GM12801 (cell line): Measurements from ENCODE around the gene MTMR3.

ENCODE experiments used
- CTCF ChIP-seq: IDR thresholded peaks from one replicate; pipeline ENCODE4 v1.5.1; 2011; ENCODE audit warnings: control low read depth; ENCODE audit not compliant: insufficient read length; ENCODE audit errors: extremely low read depth

MTMR3 gene

GRCh38 chr22:29954203-29954855 lies 71.4 kb downstream of the MTMR3 start:
- TF ChIP-seq CTCF, result no peak

- no peak for TF ChIP-seq CTCF
These were observed 73.7 kb downstream of the MTMR3 start for GRCh38 chr22:29956680-29957079.

- no peak for TF ChIP-seq CTCF
These were observed 75.2 kb downstream of the MTMR3 start for GRCh38 chr22:29958170-29958569.

- no peak for TF ChIP-seq CTCF
These were observed 81.8 kb downstream of the MTMR3 start for GRCh38 chr22:29964776-29965175.

GRCh38 chr22:29967461-29967860 lies 84.5 kb downstream of the MTMR3 start:
- no peak for TF ChIP-seq CTCF

- no peak for TF ChIP-seq CTCF
These were observed 88.6 kb downstream of the MTMR3 start for GRCh38 chr22:29971607-29972006.

- no peak for TF ChIP-seq CTCF
These were observed 89.1 kb downstream of the MTMR3 start for GRCh38 chr22:29972121-29972520.

GRCh38 chr22:29973269-29973668 lies 90.3 kb downstream of the MTMR3 start:
- no peak for TF ChIP-seq CTCF
